ENCODE results near the gene NOBOX. TPM values are rescaled to one million over a fixed set of nuclear protein-coding genes. Genes with fewer than 3 reads are reported as not detected.

NOBOX gene
- total RNA-seq, 1 experiment from 2014 or later = not detected

GRCh38 chr7:144399946-144400345 lies 3.5 kb downstream of the NOBOX start:
- intact Hi-C loops (cut with micrococcal nuclease; ENCODE audit: unreplicated experiment) = loop anchor here (2.0 kb wide), 1 partner anchor 21 kb away; no protein-coding TSS in a partner anchor
- BruUV-seq (replicated peaks) = no TSS peak
- H3K36me3 ChIP-seq (ENCODE audit: insufficient read depth, low read length, poor library complexity, severe bottlenecking) = no peaks in the 10 kb centered on the region
- no peak for DNase-seq (ENCODE audit: low spot score)
- TF ChIP-seq EZH2 (IDR thresholded peaks at IDR 0.05; ENCODE audit: borderline replicate concordance, low read depth, low read length, poor library complexity, severe bottlenecking) (no peak), CTCF (conservative IDR thresholded peaks at IDR 0.05; ENCODE audit: low read depth, low read length) (no peak)
- no peak overlapping the region for H3K4me3 ChIP-seq (ENCODE audit: low read depth, low read length, poor library complexity, severe bottlenecking)
- ChIA-PET POLR2A (ENCODE audit: low non-redundant PET) (no interaction called here), CTCF (no interaction called here)
- no peaks in the 10 kb centered on the region for H3K9me3 ChIP-seq (ENCODE audit: low read depth, low read length, poor library complexity, severe bottlenecking)
- H3K27me3 ChIP-seq (replicated peaks; ENCODE audit: insufficient read depth, low read depth, low read length, poor library complexity) = no peaks in the 10 kb centered on the region
- H3K4me1 ChIP-seq (ENCODE audit: insufficient read depth, low read length, poor library complexity, severe bottlenecking) = no peaks in the 10 kb centered on the region
- no peak overlapping the region for H3K27ac ChIP-seq (ENCODE audit: low read depth, low read length, poor library complexity, severe bottlenecking)

DNA sequence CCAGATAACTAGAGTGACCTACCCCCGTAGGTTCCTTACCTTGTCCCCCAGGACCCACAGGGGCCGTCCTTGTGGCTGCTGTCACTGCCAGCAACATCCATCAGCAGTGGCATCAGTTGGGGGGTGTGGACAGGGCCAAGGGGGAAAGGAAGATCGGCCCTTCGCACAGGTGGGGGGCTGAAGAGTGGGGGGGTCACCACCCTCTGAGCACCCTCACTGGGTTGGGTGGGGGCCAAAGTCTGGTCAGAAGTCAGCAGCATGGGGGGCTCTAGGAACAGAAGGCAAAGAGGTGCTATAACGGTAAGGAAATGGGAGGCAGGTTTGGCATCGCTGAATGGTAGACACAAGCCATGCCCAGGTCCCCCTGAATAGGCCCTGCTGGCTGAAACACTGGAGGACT lies 4.6 kb downstream of the NOBOX start:
- Histone ChIP-seq H3K27ac (ENCODE audit: low read depth, low read length, poor library complexity, severe bottlenecking) (no peak overlapping the region), H3K9me3 (ENCODE audit: low read depth, low read length, poor library complexity, severe bottlenecking) (no peaks in the 10 kb centered on the region), H3K36me3 (ENCODE audit: insufficient read depth, low read length, poor library complexity, severe bottlenecking) (no peaks in the 10 kb centered on the region), H3K4me1 (ENCODE audit: insufficient read depth, low read length, poor library complexity, severe bottlenecking) (no peaks in the 10 kb centered on the region), H3K27me3 (replicated peaks; ENCODE audit: insufficient read depth, low read depth, low read length, poor library complexity) (no peaks in the 10 kb centered on the region), H3K4me3 (ENCODE audit: low read depth, low read length, poor library complexity, severe bottlenecking) (no peak overlapping the region)
- BruUV-seq (replicated peaks) = no TSS peak
- DNase-seq (ENCODE audit: low spot score) = no peak
- TF ChIP-seq EZH2 (IDR thresholded peaks at IDR 0.05; ENCODE audit: borderline replicate concordance, low read depth, low read length, poor library complexity, severe bottlenecking) (no peak), CTCF (conservative IDR thresholded peaks at IDR 0.05; ENCODE audit: low read depth, low read length) (no peak)
- ChIA-PET POLR2A (ENCODE audit: low non-redundant PET) (no interaction called here), CTCF (no interaction called here)
- intact Hi-C loops (cut with micrococcal nuclease; ENCODE audit: unreplicated experiment) = no loop called here

DNA sequence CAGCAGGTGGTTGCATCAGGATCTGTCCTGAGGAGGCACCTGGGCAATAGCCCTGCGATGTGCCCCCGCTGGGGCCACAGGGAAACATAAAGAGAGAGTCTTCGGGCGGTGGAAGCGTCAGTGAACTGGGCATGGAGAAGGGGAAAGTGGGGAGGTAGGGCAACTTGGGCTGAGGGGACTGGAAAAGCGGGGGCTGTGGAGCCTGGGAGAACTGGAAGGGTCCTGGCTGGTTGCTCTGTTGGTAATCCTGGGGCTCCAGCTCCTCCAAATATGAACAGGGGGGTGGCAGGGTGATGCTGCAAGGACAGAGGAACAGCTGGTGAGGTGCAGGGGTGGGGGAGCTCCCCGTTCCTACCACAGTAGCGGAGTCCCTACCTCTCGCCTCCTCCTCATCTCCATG lies 5.2 kb downstream of the NOBOX start:
- no peak overlapping the region for H3K4me3 ChIP-seq (ENCODE audit: low read depth, low read length, poor library complexity, severe bottlenecking)
- DNase-seq (ENCODE audit: low spot score) = no peak
- ChIA-PET POLR2A (ENCODE audit: low non-redundant PET) (no interaction called here), CTCF (no interaction called here)
- H3K27me3 ChIP-seq (replicated peaks; ENCODE audit: insufficient read depth, low read depth, low read length, poor library complexity) = no peaks in the 10 kb centered on the region
- intact Hi-C loops (cut with micrococcal nuclease; ENCODE audit: unreplicated experiment) = no loop called here
- H3K4me1 ChIP-seq (ENCODE audit: insufficient read depth, low read length, poor library complexity, severe bottlenecking) = no peaks in the 10 kb centered on the region
- no peaks in the 10 kb centered on the region for H3K36me3 ChIP-seq (ENCODE audit: insufficient read depth, low read length, poor library complexity, severe bottlenecking)
- no TSS peak for BruUV-seq (replicated peaks)
- H3K27ac ChIP-seq (ENCODE audit: low read depth, low read length, poor library complexity, severe bottlenecking) = no peak overlapping the region
- TF ChIP-seq EZH2 (IDR thresholded peaks at IDR 0.05; ENCODE audit: borderline replicate concordance, low read depth, low read length, poor library complexity, severe bottlenecking) = no peak
- no peak for TF ChIP-seq CTCF (conservative IDR thresholded peaks at IDR 0.05; ENCODE audit: low read depth, low read length)
- no peaks in the 10 kb centered on the region for H3K9me3 ChIP-seq (ENCODE audit: low read depth, low read length, poor library complexity, severe bottlenecking)
